ENCODE measurements around the gene PDK3.

PDK3 gene

DNA sequence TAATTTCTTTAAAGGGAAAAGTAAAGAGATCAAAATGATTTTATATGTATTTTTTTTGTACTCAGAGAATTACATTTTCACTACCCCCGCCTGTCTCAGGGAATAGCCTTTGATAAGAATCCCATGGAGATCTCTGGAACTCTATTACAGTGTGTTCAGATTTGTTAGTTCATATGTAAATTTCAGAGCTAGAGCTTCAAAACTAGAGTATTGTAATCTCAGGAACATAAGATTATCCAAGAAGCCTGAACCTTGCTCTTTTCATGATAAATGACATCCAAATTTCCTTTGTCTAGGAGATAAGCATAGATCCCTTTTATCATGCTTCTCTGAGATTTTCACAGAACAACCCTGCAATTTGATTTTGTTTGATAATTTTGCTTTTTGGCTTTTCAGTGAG lies 82.9 kb downstream of the PDK3 start:
- no peak for DNase-seq (ENCODE audit: low read depth in 2 of 3, low spot score in 2 of 3)

DNA sequence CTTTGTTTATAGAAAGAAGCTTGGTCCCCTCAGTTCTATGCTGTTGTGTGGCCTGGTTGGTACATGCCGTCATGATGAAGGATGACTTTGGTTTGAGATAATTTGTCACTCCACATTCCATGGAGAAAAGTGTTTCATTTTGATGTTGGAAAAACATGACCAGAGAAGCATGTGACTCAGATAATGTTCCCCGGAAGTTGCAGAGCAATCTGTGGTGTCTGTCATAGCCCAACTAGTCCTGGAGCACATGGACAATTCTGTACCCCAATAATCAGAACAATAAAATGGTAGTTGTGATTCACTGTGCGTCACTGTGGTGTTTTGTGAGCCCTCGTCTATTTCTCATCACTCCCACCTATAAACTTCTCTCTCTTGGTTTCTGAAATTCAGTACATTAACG lies 85.1 kb downstream of the PDK3 start:
- no peak for DNase-seq (ENCODE audit: low read depth in 2 of 3, low spot score in 2 of 3)

DNA sequence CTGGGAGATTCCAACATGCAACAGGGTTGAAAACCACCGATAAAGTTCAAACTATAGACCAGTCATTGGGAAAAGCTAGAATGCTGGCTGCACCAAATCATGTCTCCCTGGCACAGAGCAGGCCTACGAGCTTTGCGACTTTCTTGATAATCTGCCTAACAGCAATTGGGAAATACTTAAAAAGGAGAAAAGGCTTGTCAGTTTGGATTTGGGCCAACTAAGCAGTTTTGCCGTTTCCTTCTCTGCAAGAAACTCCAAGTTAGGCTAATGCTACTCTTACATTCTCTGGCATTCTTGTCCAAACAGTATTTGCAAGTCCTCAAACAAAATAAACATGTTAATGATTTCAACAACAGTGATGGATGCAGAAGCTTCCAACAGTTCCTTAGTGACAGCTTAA lies 87.9 kb downstream of the PDK3 start:
- DNase-seq (ENCODE audit: low read depth in 2 of 3, low spot score in 2 of 3): no peak

DNA sequence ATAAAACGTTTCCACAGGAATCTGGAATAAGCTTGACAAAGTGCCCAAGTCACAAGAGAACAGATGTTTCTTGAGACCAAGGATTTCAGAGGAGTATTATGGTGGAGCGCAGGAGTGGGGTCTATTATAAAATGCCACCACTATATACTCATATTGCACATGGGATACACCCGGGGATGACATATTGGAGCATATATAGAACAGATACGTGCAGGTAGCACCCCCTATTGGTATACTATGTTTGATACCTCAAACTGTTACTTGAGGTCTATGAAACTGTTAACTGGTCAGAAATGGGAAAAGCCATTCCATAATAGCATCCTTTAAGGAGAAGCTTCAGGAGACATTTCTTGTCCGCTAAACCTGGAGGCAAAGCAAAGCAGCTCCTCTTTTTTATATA lies 96.0 kb downstream of the PDK3 start:
- DNase-seq (ENCODE audit: low read depth in 2 of 3, low spot score in 2 of 3): no peak

DNA sequence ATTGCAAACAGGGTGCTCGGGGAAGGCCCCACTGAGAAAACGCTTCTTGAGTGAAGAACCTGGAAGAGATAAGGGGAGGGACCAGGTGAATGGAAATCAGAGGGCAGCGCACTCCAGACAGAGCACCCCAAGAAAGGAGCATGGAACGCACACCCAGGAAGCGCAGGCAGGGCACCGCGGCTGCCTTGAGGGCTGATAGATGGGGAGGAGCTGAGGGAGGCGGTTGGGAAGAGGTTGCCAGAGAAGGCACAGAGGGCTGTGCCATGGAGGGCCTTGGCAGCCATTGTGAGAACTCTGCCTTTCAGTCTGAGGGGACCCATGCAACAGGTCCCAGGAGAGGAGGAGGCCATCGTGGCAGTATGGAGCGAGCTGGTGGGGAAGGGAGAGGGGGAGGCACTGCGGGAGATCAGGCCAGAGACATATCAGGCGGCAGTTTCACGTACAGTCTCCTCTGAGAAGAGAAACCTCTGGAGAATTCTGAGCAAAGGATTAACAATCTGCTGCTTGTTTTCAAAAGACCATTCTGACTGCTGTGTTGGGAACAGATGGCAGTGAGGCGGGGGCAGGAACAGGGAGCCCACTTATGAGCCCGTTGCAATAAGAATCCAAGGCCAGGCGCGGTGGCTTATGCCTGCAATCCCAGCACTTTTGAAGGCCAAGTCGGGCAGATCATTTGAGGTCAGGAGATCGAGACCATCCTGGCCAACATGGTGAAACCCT lies 98.4 kb downstream of the PDK3 start:
- DNase-seq (ENCODE audit: low read depth in 2 of 3, low spot score in 2 of 3): no peak

DNA sequence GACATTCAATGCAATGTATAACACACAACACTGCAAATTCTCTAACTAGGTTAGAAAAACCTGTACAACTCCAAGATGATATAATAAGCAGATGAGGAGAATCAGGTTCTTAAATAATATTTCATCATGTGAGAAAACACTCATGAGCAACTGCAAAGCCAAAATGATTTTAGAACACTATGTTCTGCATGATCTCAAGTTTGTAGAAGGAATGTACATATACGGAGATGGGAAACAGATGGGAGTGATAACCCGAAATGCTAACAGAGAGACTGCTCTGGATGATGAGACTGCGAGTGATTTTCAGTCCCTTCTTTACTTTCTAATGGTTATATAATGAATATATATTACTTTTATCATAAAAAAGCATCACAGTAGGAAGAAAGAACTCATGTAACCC lies 101.2 kb downstream of the PDK3 start:
- no peak for DNase-seq (ENCODE audit: low read depth in 2 of 3, low spot score in 2 of 3)

DNA sequence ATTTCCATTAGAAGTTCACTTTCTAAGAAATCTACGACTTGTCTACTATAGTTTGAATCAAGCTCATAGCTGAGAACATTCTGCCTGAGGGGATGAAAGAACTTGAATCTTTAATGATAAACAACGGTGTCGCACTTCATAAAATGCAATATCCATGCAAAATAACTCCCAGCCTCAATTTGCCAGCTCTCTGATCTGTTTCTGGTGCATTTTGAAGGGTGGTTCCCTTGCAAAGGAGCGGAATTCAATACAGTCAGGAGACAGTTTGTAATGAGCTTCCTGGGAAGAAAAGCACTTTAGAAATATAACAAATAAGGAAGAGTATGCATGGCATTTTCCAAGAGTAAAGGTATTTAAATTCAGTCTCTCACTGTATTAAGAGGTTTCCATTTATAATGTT lies 102.1 kb downstream of the PDK3 start:
- DNase-seq (ENCODE audit: low read depth in 2 of 3, low spot score in 2 of 3): no peak

DNA sequence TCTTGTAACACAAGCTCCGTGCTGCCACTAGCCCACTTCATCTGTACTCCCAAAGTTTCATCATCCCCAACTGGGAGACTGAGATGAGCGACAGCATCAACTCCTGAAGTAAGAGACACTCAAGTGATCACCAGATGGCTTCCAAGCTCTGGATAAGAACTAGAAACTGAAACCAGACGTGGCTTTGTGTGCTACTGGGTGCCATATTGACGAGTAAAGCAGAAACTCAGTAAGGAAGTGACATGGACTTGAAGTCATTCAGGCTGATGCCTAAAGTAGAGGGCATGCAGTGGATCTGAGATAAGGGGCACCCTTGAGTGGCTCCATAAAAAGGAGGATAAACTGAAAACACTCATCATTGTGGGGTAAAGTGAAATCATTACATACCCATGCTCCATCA lies 109.7 kb downstream of the PDK3 start:
- no peak for DNase-seq (ENCODE audit: low read depth in 2 of 3, low spot score in 2 of 3)

DNA sequence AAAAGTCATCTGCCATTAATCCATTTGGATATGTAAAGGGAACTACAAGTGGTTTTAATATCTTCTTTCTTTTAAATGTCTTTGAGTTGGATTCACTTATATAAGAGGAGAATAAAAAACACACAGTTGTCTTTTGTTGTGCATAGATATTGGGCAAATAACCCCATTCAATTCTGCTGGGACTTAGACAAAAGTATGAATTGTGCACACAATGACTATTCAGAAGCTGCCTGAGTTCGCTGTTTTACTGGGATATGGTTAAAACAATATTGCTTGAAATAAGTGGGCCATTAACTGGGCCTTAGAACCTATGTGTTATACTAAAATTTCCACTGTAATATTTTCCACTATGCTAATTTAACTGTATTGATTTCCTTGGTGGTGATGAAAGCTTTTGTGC lies 110.4 kb downstream of the PDK3 start:
- no peak for DNase-seq (ENCODE audit: low read depth in 2 of 3, low spot score in 2 of 3)

DNA sequence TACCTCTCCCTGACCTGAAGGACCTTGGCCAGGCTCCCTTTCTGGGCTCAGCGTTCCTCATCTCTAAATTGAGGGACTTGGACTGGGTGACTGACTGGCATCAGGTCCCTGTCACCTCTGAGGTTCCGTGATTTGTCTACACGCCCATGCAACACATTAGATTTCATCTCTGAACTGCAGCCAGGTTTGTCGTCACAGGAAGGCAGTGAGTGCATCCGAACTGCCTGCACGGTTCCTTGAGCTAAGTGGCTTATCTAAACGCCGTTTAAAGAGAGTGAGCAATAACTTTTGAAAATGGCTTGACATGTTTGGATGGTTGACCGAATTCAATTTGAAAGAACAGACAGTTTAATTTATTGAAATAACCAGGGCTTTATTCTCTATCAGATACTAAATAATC lies 112.0 kb downstream of the PDK3 start:
- no peak for DNase-seq (ENCODE audit: low read depth in 2 of 3, low spot score in 2 of 3)
